Stimulated activated CD4-positive, alpha-beta T cell treated with anti-CD3 and anti-CD28 coated beads, Interleukin-12 subunit alpha, Interleukin-12 subunit beta, amount 100 ng/mL, for 48 hours (primary cell): ENCODE results near the gene TMEM187.
A peak's percentile ranks its signal among the peaks of the same experiment; 100 is the strongest.

ENCODE experiments used
- DNase-seq, 3 donors: peaks; one replicate each; pipeline ENCODE4 v3.0.0-alpha.2; 2020; ENCODE audit warnings: low read depth in 2 of 3, low spot score in 1 of 3

TMEM187 gene

DNA sequence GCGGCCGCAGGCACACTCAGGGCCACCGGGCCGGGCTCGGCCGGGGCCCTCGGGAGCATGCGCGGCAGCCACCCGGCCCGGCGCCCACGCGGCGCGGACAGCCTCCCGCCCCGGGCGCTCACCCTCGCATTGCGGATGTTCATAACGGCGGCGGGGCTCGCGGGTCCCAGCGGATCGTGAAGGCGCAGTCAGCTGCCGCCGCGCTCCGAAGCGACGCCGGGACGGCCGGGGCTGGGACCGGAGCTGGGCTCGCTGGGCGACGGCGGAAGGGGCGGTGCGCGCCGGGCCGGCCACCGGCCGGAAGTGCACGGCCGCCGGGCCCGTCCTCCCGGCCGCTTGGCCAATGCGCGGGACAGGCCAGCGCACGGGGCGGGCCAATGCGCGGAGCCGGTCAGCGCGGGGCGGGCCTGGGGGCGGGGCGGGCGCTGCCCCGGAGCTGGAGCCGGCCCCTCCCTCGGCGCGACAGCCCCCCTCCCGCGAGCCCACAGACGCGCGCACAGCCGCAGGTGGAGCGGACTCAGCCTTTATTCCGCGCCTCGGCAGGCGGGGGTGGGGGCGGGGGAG lies 37.7 kb upstream of the TMEM187 start, which contains the start of gene NAA10:
Gene NAA10 (minus strand): TSS at position 276 of the 564 bp plus-strand sequence. CDS start 133 bp downstream, at position 143.
- peak in 1 of 3 donors; percentile 66 for DNase-seq

DNA sequence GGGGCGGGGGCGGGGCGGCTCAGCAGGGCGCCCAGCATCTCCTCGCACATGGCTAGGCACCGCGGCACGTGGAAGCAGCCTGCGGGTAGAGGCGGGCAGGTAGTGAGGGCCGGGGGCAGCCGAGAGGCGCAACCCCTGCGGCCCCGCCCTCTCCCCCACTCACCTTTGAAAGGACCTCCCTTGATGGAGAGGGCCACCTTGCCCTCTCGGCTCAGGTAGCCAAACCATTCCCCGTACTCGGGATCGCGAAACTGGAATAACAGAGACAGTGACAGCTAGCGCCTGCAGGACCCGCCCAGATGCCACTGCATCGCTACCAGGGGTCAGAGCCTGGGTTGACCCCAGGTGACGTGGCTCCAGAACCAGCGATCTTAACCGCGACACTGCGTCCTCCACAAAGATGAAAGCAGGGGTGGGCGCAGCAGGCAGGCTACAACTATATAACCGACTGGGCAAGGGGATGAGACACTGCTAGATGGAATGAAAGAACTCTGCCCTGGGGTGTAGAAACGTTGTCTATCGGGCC lies 37.2 kb upstream of the TMEM187 start:
- DNase-seq = no peak

DNA sequence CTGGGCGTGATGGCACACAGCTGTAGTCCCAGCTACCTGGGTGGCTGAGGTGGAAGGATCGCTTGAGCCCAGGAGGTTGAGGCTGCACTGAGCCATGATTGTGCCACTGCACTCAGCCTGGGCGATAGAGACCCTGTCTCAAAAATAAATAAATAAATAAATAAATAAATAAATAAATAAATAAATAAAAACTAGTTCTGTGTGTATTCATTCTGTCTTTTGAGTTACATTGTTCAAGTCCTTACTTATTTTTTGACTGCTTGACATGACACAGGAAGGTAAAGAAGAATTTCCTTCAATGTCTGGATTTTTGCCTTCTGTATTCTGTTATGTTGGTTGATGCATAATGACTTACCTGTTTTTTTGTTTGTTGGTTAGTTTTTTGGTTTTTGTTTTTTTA lies 35.5 kb upstream of the TMEM187 start:
- DNase-seq = no peak

DNA sequence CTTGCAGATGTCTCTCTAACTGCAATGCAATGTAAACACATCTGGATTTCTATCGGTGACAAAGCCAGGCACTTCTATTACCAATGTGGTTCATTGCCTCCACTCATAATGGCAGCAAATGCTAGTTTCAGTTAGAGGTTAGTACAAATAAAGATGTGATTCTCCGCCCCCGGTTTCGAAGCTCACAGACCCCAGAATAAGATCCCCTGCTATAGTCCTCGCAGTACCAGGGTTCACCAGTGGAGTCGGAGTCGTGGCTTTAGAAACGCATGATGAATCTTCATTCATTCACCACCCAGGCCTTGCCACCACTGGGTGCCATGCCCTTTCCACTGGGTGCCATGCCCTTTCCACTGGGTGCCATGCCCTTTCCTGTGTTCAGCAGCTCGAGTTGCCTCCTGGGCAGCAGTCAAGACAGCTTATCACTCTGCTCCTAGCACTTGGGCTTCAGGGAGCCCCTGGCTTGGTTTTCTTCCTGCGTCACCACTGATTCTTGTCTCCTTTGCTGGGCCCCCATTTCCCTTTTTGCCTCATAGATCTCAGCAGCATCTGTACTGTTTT lies 34.2 kb upstream of the TMEM187 start:
- no peak for DNase-seq

DNA sequence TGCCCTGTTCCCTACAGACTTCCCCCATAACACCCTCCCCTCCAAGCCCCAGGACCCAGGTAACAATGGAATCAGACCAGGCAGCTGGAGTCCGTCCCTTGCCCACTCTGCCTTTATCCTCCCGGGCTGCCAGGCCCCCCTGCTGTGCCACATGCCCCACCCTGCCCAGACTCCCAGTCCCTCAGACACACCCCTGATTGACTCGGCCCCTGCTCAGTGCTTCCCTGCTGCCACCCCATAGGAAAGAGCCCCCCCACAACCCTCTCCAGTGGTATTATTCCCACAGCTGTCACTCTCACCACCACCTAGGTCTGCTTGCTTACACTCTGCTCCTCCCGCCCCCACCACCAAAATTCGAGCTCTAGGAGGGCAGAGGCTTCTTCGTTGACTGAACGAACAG lies 33.0 kb upstream of the TMEM187 start:
- DNase-seq = no peak

DNA sequence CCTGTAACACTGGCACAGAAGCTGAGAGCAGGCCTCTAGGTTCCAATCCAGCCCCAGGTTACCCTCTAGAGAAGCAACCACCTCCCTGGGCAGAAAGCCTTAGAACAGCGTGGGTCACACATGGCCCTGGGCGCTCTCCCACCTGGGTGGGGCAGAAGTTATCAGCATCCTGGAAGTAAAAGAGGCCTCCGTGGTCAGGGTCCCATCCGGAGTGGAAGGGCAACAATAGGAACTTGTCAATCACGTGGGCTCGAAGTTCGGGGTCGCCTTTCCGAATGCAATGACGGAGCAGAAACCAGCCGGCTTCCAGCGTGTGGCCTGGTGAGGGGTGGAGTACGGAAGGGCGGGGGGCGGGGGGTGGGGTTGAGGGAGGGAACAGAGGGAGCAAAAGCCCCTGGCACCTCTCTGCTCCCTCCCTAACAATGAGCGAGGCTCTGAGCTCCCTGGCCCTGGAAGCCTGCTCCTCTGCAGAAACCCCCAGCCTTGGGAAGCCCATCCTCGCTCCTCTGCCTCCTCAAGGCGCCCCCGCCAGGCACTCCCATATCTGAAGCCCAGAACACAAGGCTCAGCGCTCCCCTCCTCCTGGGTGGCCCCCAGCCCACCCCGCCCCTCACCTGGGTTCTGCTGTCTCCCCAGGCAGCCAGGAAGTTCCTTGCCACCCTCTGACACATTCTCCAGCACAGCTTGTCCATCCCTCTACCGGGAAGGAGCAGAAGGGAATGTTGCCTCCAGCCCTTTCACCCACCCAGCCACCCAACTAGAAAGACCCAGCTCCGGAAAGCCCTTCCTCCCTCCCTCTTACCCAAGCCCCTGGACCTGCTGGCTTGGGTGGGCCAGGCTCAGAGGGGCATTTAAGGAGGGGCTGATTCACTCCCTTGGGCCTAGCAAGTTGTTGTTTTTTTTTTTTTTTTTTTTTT lies 31.0 kb upstream of the TMEM187 start:
- DNase-seq = no peak

DNA sequence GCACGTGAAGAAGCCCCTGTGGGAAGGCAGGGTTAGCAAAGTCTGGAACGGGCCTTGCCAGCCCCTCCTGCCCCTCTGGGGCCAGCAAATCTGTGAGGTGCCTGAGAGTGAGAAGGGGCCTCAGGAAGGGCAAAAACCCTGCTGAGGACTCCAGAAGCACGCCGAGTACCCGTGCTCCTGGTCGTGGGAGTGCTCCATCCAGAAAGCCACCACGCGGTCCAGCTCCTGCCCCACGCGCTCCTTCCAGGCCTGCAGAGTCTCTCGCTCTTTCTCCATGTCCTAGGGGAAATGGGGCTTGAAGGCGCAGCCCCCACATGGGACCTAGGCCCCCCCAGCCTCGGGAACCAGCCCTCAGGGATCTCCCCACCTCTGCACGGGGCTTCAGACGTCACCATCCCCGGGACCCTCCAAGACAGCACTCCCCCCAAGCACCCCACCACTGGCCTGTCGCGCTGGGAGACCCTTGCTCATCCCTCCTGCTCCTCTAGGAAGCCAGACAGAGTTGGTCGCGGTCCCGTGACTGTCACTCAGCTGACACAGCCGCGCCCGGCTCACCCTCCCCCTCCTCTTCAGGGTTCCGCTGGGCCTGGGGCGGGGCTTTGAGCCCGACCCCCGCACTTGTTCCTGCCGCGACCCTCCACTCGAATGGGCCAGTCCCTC lies 28.3 kb upstream of the TMEM187 start, which contains the start of gene RENBP:
Gene RENBP (minus strand): TSS at position 504 of the 660 bp plus-strand sequence. CDS start 33 bp downstream, at position 471.
- DNase-seq = peak in 1 of 3 donors; percentile 30

DNA sequence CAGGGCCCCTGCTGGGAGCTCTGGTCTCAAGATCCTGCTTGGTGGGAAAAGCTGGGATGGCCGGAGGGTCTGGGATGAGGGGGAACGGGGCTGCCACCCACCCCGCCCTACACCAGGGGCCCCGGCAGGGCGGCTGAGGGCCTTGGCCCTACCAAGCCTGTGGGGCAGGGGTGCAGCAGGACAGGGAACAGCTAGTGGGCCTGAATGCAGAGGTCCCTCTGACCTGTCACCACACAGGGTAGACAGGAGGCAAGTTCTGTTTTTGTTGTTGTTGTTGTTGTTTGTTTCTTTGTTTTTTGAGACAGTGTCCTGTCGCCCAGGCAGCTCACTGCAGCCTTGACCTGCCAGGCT lies 27.8 kb upstream of the TMEM187 start:
- no peak for DNase-seq

DNA sequence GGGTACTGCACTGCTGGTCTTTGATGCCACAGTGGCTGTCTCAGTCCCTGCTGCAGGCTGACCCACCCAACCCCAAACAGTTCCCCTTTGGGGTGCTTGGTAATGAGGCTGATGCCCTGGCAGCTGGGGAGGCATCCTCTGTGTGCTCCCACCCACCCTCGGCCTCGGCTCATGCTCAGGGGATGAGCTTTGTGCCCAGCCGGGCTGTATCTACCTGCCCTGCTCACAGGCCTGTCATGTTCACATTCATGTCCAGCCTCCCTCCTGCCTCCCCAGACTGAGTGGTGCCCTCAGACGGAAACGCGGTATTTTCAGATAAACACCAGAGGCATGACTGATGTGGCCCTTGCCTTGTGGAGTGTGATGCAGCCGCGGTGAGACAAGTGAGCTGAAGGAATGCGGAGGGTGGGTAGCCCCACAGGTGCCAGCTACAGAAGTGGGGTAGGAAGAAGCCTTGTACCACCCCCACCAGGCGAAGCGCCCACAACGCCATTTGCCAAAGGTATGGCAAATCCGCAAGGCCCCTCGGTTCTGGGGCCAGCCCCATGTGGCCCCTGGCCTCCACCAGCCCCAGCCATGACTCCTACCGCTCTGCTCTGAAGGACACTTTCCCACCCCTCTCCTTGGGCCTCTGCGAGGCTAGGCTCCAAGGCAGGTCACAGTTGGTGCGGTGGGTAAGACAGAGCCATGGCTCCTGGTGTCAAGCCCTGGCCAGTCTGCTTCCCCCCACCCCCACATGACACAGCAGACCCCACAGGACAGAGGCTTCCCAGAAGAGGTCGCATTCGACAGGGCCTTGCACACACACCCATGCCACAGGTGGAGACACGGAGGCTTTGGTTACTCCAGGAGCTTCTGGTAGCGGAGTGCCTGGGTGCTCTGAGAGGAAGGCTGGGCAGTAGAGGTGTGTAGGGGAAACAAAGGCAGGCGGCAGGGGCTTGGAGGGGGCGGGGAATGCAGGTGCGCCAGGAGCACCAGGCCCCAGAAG lies 26.3 kb upstream of the TMEM187 start:
- DNase-seq = no peak

DNA sequence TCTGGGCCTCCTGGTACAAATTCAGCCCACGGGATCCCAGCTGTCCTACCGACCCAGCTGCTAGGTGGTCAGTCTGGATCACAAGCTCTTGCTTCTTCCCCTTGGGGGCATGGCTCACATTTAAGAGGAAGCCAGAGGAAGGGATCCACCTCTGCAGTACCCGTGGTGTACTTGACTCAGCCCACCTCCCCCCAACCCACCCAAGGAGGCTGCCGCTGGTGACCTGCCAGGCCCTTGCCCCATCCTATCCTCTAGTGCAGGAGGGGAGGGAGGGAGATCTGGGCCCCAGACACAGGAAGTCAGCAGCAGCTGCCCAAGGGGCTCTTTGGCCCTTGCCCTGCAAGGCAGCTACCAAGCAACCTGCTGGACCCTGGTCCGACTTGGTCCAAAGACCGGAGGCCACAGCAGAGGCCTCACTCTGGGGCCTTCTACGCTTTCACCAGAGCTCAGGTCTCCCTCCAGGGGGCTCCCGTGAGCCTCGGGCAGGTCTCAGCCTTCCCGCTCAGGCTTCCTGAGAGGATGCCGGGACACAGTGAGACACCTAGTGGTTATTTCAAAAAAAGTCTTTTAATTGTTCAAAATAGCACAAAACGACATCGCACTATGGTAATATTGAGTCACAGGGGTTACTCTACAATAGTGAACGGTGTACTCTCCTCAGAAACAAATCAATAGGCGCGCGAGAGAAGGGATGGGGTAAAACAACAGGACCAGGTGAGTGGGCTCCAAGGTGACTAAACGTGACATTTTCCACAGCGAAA lies 25.4 kb upstream of the TMEM187 start:
- peak; percentile 63 to 75 (median 65) for DNase-seq

DNA sequence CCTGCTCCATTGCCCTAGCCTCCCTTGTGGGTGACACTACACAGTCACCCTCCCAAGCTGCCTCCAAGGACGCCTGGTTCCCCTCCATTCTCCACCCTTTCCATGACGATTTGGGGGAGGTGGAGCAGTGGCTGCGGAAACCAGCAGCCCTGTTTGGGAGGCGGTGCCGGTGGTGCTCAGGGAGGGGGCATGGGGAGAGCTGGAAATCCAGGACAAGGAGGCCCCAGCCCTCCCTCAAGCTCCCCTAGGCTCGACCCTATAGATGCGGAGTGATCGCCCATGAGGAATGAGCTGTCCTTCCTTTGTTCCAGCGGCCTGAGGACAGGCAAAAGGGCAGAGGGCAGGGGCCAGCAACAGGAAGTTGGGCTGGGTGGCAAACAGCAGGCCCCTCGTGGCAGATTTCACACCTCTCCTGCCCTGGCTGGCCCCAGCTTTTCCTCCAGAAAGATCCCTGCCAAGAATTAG lies 24.5 kb upstream of the TMEM187 start:
- DNase-seq = no peak

DNA sequence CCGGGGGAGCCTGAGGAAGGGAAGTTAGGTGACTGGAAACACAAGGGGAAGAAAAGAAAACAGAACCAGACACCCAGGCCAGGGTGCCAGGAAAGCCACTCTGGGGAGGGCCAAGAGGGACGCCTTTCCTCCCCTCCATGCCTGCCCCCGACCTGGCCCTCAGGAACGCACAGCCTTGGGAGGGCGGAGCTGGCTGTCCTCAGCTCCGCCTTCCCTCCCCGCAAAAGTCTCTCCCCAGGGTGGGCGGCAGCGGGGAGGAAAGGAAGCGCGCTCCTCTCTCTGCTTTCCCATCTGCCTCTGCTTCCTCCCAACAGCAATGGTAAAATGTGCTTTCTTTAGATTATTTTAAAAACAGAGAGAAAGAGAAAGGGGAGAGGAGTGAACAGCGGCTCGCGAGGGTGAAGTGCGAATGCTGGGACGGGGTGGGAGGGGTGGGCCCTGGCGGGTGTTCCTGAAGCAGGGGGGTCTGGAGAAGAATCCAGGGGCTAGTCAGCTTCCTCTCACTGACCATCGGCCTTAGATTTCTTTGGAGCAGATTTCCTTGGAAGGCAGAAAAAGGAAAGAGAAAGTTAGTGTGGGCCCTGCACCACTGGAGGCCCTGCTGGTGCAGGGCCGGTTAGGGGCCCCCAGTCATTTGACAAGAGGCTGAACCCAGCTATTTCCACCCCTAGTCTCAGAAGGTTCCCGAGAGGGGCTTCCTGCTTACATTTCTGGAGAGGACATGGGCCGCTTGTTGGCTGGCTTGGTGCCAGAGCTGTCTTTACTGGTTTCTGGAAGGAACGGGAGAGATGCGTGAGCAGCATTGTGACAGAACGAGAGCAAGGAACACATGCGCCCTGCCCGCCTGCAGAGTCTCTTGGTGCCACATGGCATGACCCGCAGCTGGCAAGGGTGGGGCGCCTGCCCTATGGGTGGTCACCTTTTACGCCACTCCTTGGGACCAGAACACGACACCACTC lies 23.4 kb upstream of the TMEM187 start:
- no peak for DNase-seq

DNA sequence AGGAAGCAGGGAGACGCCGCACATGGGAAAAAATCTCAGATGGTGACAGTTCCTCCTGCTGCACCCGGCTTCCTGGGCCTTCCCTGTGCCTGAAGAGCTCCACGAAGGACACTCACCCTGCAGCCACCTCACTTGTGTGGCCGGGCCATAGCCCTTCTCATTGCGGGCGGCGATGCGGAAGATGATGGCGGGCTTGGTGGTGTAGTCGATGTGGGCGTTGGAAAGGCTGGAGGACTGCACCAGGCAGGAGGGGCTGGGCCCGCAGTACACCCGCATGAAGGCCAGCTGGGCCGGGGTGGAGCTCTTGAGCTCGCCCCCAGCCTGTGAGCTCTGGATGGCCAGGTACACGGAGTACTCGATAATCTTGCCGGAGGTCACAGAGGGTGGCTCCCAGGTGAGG lies 22.4 kb upstream of the TMEM187 start:
- no peak for DNase-seq

DNA sequence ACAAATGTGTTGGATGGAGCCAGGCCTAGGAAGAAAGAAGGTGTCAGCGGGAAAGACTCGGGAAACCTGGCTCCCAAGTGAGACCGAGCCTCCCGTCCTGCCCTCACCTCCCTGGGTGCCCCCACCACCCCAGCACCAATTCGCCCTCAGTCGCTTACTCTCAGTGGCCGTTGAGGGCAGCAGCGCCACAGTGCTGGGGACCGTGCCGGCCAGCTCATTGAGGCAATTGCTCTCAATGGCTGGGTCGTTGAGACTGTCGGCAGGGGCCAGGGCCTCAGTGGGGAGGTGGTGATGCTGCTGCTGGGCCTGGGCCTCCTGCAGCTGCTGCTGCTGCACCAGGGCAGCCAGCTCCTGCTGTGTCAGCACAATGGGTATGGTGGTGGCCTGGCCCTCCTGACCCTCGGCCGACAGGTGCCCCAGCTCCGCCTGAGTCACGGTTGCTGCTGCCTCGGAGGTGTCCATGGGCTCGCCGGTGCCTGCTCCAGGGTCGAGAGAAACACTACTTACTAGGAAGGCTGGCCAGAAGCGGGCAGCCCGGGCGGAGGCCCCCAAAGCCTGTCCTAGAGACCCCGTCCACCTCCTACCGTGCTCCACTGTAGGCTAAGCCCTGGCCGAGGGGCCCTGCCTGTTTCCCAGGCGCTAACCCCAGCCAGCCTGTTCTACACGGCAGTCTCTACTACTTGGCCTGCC lies 20.7 kb upstream of the TMEM187 start:
- DNase-seq = no peak

DNA sequence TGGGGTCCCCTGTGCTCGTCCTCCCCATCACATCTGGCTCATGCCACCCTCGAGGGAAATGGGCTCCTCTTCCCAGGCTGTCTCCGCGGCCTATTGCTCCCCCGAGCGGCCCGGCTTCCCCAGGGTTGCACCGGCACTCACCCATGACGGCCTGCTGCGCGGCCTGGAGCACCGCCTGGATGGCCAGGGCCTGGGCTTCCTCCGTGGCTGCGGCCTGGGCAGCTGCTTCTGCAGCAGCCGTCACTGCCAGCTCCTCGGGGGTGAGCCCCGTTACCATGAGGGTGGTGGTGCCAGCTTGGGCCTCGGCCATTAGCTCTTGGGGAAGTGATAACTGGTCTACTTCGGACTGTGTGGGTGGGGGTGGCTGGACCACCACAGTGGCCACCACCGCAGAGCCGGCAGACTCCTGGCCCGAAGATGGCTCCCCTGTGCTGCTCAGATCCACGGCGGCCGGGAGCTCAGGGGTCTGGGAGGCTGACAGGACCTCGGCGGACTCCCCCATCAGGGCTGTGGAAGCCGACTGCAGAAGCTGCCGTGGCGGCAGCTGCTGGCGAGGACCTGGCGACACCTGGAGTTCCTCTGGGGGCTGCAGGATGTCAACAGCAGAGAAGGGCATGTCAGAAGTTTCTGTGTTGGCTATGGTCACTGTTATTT lies 20.1 kb upstream of the TMEM187 start:
- no peak for DNase-seq

DNA sequence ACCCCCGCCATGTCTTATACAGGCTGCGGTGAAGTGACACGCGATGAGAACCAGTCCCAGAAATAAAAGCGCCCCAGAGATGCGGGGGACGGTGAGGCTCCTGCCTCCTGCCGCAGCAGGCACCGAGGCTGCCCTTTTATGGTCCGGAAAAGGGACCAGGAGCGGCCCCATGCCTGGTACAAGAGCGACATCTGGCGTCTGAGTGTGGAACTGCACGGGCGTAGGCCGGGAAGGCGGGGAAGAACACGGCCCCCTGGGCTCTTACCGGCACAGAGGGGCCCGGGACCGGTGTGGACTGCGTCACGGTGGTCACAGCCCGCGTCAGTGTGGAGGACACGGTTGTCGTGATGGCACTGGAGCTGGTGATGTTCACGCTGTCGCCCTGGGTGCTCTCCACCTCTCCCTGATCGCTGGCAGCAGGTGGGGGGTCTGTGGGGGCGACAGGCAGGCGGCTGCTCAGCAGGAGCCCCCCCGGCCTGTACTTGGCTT lies 19.2 kb upstream of the TMEM187 start:
- DNase-seq = peak; percentile 64 to 90 (median 64)
